PC-3 (cell line): ENCODE data around the gene COL1A2. TPM values are rescaled to one million over a fixed set of nuclear protein-coding genes. Genes with fewer than 3 reads are reported as not detected.

Experiments
- ATAC-seq: fragments of 200-7000 bp; cut with Tn5 transposase; 2 replicates; pipeline ENCODE4 v1.9.1; 2020; ENCODE audit warnings: mild to moderate bottlenecking, moderate library complexity
- BruUV-seq: library from RNA; stranded (reverse); fragments of 400-500 nt; replicated peaks from 2 replicates; lab custom pipeline; 2021; lab: Mats Ljungman, UMichigan
- CTCF ChIA-PET: fragments of 300-600 bp; sonication (Branson Sonifier 250); formaldehyde crosslinking; loops from one replicate; lab custom pipeline; 2022; ENCODE audit warnings: antibody characterized with exemption; lab: Charles Lee
- POLR2A ChIA-PET: fragments of 300-600 bp; sonication (Branson Sonifier 250); formaldehyde crosslinking; loops from one replicate; lab custom pipeline; 2022; ENCODE audit warnings: antibody characterized with exemption; ENCODE audit not compliant: unreplicated experiment; lab: Charles Lee
- DNase-seq: peaks from one replicate; pipeline ENCODE4 v3.0.0-alpha.2; 2015
- H2AFZ ChIP-seq: fragments of 300-600 bp; sonication (generic); 2 replicates; pipeline ENCODE4 v1.6.0; 2016; ENCODE audit warnings: antibody characterized with exemption, low read length
- H3F3A ChIP-seq: fragments of 300-600 bp; sonication (generic); one replicate; pipeline ENCODE4 v1.6.0; 2017; ENCODE audit warnings: antibody characterized with exemption, low read length, control low read depth, mild to moderate bottlenecking; ENCODE audit not compliant: unreplicated experiment
- H3K27ac ChIP-seq: fragments of 300-600 bp; sonication (generic); 2 replicates; pipeline ENCODE4 v1.5.1; 2016; ENCODE audit warnings: mild to moderate bottlenecking, low read length
- H3K27me3 ChIP-seq: fragments of 300-600 bp; sonication (generic); 2 replicates; pipeline ENCODE4 v1.6.1; 2016; ENCODE audit warnings: low read length, mixed read lengths
- H3K36me3 ChIP-seq: fragments of 300-600 bp; sonication (generic); 2 replicates; pipeline ENCODE4 v1.6.1; 2016; ENCODE audit warnings: low read depth, mixed run types, low read length, mixed read lengths
- H3K4me1 ChIP-seq: fragments of 300-600 bp; sonication (generic); 2 replicates; pipeline ENCODE4 v1.5.1; 2016; ENCODE audit warnings: low read length; ENCODE audit not compliant: insufficient read depth
- H3K4me2 ChIP-seq: fragments of 300-600 bp; sonication (generic); 2 replicates; pipeline ENCODE4 v1.6.0; 2016; ENCODE audit warnings: low read length
- H3K4me3 ChIP-seq: fragments of 300-600 bp; sonication (generic); 2 replicates; pipeline ENCODE4 v1.5.1; 2016; ENCODE audit warnings: mild to moderate bottlenecking, low read length, mixed read lengths
- H3K79me2 ChIP-seq: fragments of 300-600 bp; sonication (generic); 2 replicates; pipeline ENCODE4 v1.6.1; 2017; ENCODE audit warnings: low read length, mixed read lengths
- H3K9ac ChIP-seq: fragments of 300-600 bp; sonication (generic); 2 replicates; pipeline ENCODE4 v1.6.0; 2016; ENCODE audit warnings: mild to moderate bottlenecking, low read length
- H3K9me2 ChIP-seq: fragments of 300-600 bp; sonication (generic); replicated peaks from 2 replicates; pipeline ENCODE4 v1.6.1; 2016; ENCODE audit warnings: mixed run types, low read length, mixed read lengths
- H3K9me3 ChIP-seq: fragments of 300-600 bp; sonication (generic); 2 replicates; pipeline ENCODE4 v1.6.1; 2016; ENCODE audit warnings: low read length, mixed read lengths
- H4K20me1 ChIP-seq: fragments of 300-600 bp; sonication (generic); 2 replicates; pipeline ENCODE4 v1.6.1; 2016; ENCODE audit warnings: low read length, mixed read lengths
- CTCF ChIP-seq: fragments of 300-600 bp; sonication (generic); conservative IDR thresholded peaks from 2 replicates; pipeline ENCODE4 v1.5.1; 2017; ENCODE audit warnings: antibody characterized with exemption, low read depth, mild to moderate bottlenecking, low read length
- EZH2 ChIP-seq: fragments of 300-600 bp; sonication (generic); IDR thresholded peaks from one replicate; pipeline ENCODE4 v1.6.1; 2017; ENCODE audit warnings: antibody characterized with exemption, mild to moderate bottlenecking, low read length; ENCODE audit not compliant: unreplicated experiment
- EZH2phosphoT487 ChIP-seq: fragments of 300-600 bp; sonication (generic); IDR thresholded peaks from 2 replicates; pipeline ENCODE4 v1.6.1; 2018; ENCODE audit warnings: mild to moderate bottlenecking, antibody characterized with exemption, low read length, borderline replicate concordance
- intact Hi-C: fragments of 100-400 bp; cut with micrococcal nuclease; formaldehyde crosslinking; loops from 2 replicates; pipeline ENCODE4 v1.9.0; 2023
- total RNA-seq: library from RNA; depleted of rRNA; stranded (reverse); fragments of >200 nt; gene quantifications from 2 replicates; pipeline ENCODE4 v1.2.3, GENCODE V29; 2014

COL1A2 gene
- total RNA-seq, 1 experiment from 2014 or later, result not detected

- Histone ChIP-seq H3K27me3 (no peaks in the 10 kb centered on the region), H3K9ac (no peak overlapping the region), H3K9me2 (no peaks in the 10 kb centered on the region), H3F3A (no peaks in the 10 kb centered on the region), H3K4me2 (no peak overlapping the region), H3K36me3 (no peaks in the 10 kb centered on the region), H3K27ac (no peak overlapping the region), H3K9me3 (no peaks in the 10 kb centered on the region), H3K4me1 (no peaks in the 10 kb centered on the region), H2AFZ (no peak overlapping the region), H4K20me1 (no peaks in the 10 kb centered on the region), H3K79me2 (no peaks in the 10 kb centered on the region), H3K4me3 (no peak overlapping the region)
- ChIA-PET POLR2A (no interaction called here), CTCF (no interaction called here)
- ATAC-seq (no peak), DNase-seq (no peak)
- intact Hi-C loops, result no loop called here
- no TSS peak for BruUV-seq
- TF ChIP-seq CTCF (no peak), EZH2 (no peak), EZH2phosphoT487 (no peak)
These were observed 30.9 kb downstream of the COL1A2 start for GRCh38 chr7:94425546-94425945.

GRCh38 chr7:94426980-94427875 is 32.5 kb downstream of the COL1A2 start:
- Histone ChIP-seq H3K4me1 (no peaks in the 10 kb centered on the region), H3K27ac (no peak overlapping the region), H3K9ac (no peak overlapping the region)

More at GRCh38 chr7:94426980-94427875, 32.5 kb downstream of the COL1A2 start:
- no peak overlapping the region for H2AFZ ChIP-seq
- no peaks in the 10 kb centered on the region for H3K9me3 ChIP-seq
- H3K4me3 ChIP-seq, result no peak overlapping the region
- TF ChIP-seq CTCF (no peak), EZH2phosphoT487 (no peak), EZH2 (no peak)
- ChIA-PET POLR2A (no interaction called here), CTCF (no interaction called here)
- no peaks in the 10 kb centered on the region for H4K20me1 ChIP-seq
- H3K36me3 ChIP-seq, result no peaks in the 10 kb centered on the region
- H3F3A ChIP-seq, result no peaks in the 10 kb centered on the region
- no peak for DNase-seq
- intact Hi-C loops, result no loop called here
- H3K4me2 ChIP-seq, result no peak overlapping the region
- H3K27me3 ChIP-seq, result no peaks in the 10 kb centered on the region
- no TSS peak for BruUV-seq
- no peaks in the 10 kb centered on the region for H3K79me2 ChIP-seq
- no peak for ATAC-seq
- H3K9me2 ChIP-seq, result no peaks in the 10 kb centered on the region
